Tibial artery (tissue), 4 donors: ENCODE results near the gene RPL13.

Experiments
- DNase-seq, 2 donors: peaks; one replicate each; pipeline ENCODE4 v3.0.0-alpha.2; 2019
- H3K27ac ChIP-seq, 2 donors: fragments of 200-600 bp; sonication (generic) in 1 of 2; 1 replicate in 1 of 2; 2 replicates in 1 of 2; pipeline ENCODE4 v1.5.1; 2018 to 2019; ENCODE audit warnings: mild to moderate bottlenecking in 1 of 2
- H3K27me3 ChIP-seq, 2 donors: fragments of 200-600 bp; sonication (generic) in 1 of 2; one replicate each; pipeline versions ENCODE4 v1.5.1 to v1.6.0; 2016 to 2019
- H3K36me3 ChIP-seq, 3 donors: fragments of 200-600 bp; sonication (generic) in 2 of 3; one replicate each; pipeline ENCODE4 v1.5.1; 2016 to 2019; ENCODE audit warnings: mild to moderate bottlenecking in 2 of 3
- H3K4me1 ChIP-seq, 4 donors: fragments of 200-600 bp; sonication (generic) in 2 of 4; 1 replicate in 3 of 4; 2 replicates in 1 of 4; pipeline ENCODE4 v1.5.1; 2016 to 2019
- H3K4me3 ChIP-seq, 2 donors: fragments of 200-600 bp; sonication (generic) in 1 of 2; 1 replicate in 1 of 2; 2 replicates in 1 of 2; pipeline ENCODE4 v1.5.1; 2018 to 2019; ENCODE audit warnings: mild to moderate bottlenecking in 2 of 2
- H3K9me3 ChIP-seq, 3 donors: fragments of 200-600 bp; sonication (generic) in 1 of 3; one replicate each; pipeline ENCODE4 v1.5.1; 2016 to 2019
- intact Hi-C: fragments of 100-400 bp; cut with DNase I; formaldehyde crosslinking; loops from one replicate; pipeline ENCODE4 v1.15.0; 2023; ENCODE audit warnings: low total_unique reads
- TF ChIP-seq, protein P1 (sequence below), 2 experiments: fragments of 200-600 bp in 1 of 2; fragments of 450-650 bp in 1 of 2; IDR thresholded peaks; one replicate each; pipeline ENCODE4 v1.5.1; 2017 to 2019; ENCODE audit warnings: antibody characterized with exemption in 2 of 2, mild to moderate bottlenecking in 1 of 2, moderate library complexity in 1 of 2

Gene RPL13

DNA sequence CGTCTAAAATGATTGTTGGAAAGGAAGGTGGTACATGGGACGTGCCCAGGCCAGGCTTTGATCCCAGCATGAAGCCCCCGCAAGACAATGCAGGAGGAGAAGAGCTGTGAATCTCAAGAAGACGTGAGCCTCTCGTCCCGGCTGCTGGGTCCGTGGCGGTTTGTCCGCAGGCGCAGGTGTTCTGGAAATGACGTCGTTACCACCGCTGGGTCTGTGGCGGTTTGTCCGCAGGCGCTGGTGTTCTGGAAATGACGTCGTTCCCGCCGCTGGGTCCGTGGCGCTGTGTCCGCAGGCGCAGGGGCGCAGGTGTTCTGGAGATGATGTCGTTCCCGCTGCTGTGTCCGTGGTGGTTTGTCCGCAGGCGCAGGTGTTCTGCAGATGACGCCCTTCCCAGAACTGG, 38.2 kb upstream of the RPL13 start:
- H3K27ac ChIP-seq: no peak overlapping the region
- TF ChIP-seq, protein P1, sequence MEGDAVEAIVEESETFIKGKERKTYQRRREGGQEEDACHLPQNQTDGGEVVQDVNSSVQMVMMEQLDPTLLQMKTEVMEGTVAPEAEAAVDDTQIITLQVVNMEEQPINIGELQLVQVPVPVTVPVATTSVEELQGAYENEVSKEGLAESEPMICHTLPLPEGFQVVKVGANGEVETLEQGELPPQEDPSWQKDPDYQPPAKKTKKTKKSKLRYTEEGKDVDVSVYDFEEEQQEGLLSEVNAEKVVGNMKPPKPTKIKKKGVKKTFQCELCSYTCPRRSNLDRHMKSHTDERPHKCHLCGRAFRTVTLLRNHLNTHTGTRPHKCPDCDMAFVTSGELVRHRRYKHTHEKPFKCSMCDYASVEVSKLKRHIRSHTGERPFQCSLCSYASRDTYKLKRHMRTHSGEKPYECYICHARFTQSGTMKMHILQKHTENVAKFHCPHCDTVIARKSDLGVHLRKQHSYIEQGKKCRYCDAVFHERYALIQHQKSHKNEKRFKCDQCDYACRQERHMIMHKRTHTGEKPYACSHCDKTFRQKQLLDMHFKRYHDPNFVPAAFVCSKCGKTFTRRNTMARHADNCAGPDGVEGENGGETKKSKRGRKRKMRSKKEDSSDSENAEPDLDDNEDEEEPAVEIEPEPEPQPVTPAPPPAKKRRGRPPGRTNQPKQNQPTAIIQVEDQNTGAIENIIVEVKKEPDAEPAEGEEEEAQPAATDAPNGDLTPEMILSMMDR (IDR thresholded peaks at IDR 0.05): no peak
- no peaks in the 10 kb centered on the region for H3K27me3 ChIP-seq
- no peaks in the 10 kb centered on the region for H3K9me3 ChIP-seq
- peaks cover 71 to 100% (median 85%) of the 10 kb centered on the region in 3 donors for H3K36me3 ChIP-seq
- intact Hi-C loops: no loop called here
- H3K4me3 ChIP-seq: no peak overlapping the region
- DNase-seq: no peak
- no peaks in the 10 kb centered on the region for H3K4me1 ChIP-seq

DNA sequence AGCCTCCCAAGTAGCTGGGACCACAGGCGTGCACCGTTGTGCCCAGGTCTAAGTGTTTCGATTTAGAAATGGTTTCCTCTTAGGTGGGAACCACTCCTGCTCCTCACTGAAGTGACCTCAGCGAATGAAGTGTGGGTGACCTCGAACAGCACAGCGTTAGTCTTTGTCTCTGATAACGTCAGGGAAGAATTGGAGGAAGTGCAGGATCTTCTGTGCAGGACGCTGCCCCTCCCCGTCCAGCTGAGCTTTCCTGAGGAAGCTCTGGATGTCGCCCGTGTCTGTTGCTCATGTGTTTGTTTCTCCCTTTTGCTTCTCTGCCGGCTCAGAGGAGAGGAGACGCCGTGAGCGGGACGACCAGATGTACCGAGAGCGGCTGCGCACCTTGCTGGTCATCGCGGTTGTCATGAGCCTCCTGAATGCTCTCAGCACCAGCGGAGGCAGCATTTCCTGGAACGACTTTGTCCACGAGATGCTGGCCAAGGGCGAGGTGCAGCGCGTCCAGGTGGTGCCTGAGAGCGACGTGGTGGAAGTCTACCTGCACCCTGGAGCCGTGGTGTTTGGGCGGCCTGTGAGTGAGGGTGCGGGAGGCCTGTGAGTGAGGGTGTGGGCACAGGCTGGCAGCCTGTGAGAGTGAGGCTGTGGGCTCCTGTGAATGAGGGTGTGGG, 36.7 kb upstream of the RPL13 start:
- H3K27ac ChIP-seq: no peak overlapping the region
- no peaks in the 10 kb centered on the region for H3K4me1 ChIP-seq
- H3K27me3 ChIP-seq: no peaks in the 10 kb centered on the region
- peaks cover 66 to 99% (median 83%) of the 10 kb centered on the region in 3 donors for H3K36me3 ChIP-seq
- no peak for DNase-seq
- intact Hi-C loops: no loop called here
- H3K4me3 ChIP-seq: no peak overlapping the region
- TF ChIP-seq, protein P1 (IDR thresholded peaks at IDR 0.05): no peak
- H3K9me3 ChIP-seq: no peaks in the 10 kb centered on the region

DNA sequence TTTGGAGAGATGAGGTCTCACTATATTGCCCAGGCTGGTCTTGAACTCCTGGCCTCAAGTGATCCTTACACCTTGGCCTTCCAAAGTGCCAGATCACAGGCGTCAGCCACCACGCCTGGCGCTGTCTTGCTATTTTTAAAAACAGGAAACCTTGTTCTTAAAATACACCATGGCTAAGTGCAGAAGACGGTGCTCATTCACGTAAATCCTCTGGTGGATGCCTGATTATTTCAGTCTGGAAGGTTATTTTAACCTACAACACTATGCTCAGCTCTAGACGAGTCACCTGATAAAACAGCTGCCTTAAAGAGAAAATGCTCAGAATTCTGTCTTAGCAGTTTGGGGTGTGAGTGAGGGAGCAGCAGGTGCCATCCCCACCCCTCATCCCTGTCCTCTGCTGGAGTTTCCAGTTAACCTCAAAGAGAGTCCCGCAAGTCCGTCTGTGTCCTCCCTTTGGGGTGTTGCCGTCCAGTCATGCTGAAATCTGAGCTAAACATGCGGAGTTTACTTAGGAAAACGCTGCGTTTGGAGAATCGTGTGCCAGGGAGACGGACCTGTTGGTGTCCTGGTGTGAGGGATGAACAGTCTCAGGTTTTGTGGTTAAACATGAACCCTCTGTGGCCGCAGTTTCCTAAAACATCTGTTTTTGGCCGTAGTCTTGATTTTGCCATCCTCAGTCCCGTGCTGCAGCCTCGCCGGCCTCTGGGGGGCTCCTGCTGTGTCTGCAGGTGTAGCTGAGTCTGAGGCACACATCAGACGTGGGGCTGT, 35.2 kb upstream of the RPL13 start:
- TF ChIP-seq, protein P1 (IDR thresholded peaks at IDR 0.05): no peak
- Histone ChIP-seq H3K9me3 (no peaks in the 10 kb centered on the region), H3K4me3 (no peak overlapping the region), H3K4me1 (no peaks in the 10 kb centered on the region), H3K27ac (no peak overlapping the region), H3K27me3 (no peaks in the 10 kb centered on the region), H3K36me3 (peaks cover 66 to 98% (median 81%) of the 10 kb centered on the region in 3 donors)
- DNase-seq: no peak
- intact Hi-C loops: no loop called here

DNA sequence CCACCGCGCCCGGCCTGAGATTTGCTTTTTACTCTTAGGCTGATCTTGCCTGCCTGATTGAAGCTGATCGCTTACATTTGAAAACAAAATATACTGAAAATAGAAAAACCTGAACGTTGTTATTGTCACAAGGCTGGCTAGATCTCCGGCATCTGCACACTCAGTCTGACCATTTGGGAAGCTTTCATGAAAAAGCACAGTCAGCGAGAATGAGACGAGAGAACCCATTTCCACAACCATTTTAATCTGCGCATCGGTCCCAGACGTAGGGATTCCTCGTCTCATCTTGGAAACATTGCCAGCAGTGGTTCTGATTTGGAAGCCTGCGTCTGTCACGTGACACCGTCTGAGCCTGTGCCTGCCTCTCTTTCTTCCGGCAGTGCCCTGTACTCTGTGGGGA, 31.4 kb upstream of the RPL13 start:
- H3K4me1 ChIP-seq: no peaks in the 10 kb centered on the region
- no peak for DNase-seq
- intact Hi-C loops: no loop called here
- H3K4me3 ChIP-seq: no peak overlapping the region
- no peaks in the 10 kb centered on the region for H3K27me3 ChIP-seq
- H3K9me3 ChIP-seq: no peaks in the 10 kb centered on the region
- TF ChIP-seq, protein P1 (IDR thresholded peaks at IDR 0.05): no peak
- no peak overlapping the region for H3K27ac ChIP-seq
- H3K36me3 ChIP-seq: peaks cover 85 to 98% (median 86%) of the 10 kb centered on the region in 3 donors

DNA sequence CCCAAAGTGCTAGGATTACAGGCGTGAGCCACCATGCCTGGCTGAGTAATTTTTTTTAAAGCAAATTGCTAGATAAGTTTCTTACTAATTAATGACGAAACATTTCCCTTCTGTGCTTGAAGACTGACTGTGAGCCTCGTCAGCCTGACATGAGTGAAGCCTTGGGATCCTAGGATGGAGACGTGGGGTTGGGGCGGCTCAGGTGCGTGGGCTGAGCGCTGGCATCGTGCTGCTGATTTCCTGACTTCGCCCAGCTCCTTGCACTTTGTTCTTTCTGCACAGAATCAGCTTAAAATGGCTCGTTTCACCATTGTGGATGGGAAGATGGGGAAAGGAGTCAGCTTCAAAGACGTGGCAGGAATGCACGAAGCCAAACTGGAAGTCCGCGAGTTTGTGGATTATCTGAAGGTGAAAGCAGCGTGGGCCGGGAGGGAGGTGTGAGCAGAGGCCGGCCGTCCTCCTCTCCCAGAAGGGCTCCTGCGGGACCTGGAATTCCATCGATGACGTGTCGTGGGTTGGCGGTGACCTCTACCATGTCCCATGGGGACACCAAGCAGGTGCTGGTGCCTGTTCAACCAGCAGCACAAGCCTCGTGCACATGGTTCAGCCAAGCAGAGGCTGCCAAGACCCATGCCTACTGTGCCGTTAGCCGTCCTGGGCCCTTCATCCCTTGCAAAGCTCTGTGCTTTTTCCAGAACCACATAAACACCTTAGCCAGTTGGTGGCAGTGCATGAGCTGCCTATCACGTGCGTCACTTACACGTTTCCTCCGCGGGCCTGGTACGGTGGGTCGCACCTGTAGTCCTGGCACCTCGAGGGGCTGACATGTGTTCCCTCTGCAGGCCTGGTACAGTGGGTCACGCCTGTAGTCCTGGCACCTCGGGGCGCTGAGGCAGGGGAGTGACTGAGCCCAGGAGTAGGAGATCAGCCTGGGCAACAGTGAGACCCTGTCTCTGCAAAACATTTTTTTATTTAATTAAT, 29.8 kb upstream of the RPL13 start:
- no peak for DNase-seq
- Histone ChIP-seq H3K9me3 (no peaks in the 10 kb centered on the region), H3K27me3 (no peaks in the 10 kb centered on the region), H3K4me3 (no peak overlapping the region), H3K4me1 (no peaks in the 10 kb centered on the region), H3K36me3 (peaks cover 76 to 98% (median 81%) of the 10 kb centered on the region in 3 donors), H3K27ac (no peak overlapping the region)
- TF ChIP-seq, protein P1 (IDR thresholded peaks at IDR 0.05): no peak
- intact Hi-C loops: no loop called here
